GM19463 (cell line): ENCODE results near the gene NPHP4.

Experiments
- ATAC-seq: cut with Tn5 transposase; IDR thresholded peaks from one replicate; pipeline ENCODE4 v1.9.1; 2021; ENCODE audit warnings: mild to moderate bottlenecking, moderate library complexity; ENCODE audit not compliant: unreplicated experiment

NPHP4 gene

GRCh38 chr1:5820026-5820421, 172.2 kb downstream of the NPHP4 start:
- no peak for ATAC-seq

- no peak for ATAC-seq
These were observed 172.7 kb downstream of the NPHP4 start for GRCh38 chr1:5819391-5820025.

DNA sequence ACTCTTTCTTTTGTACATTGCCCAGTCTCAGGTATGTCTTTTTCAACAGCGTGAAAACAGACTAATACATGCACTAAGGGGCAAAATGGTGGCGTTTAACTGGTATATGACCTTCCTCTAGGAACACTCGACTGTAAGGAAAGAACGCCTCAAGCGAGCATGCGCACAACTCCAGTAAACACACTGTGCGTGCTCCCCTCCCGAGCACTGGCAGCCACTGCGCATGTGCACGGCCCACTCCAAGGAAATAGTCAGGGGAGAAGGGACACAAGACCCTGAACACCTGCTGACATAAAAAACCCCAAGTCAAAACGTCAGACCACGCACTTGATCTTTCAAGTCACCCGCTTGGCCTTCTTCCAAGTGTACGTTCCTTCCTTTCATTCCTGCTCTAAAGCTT, 173.5 kb downstream of the NPHP4 start:
- no peak for ATAC-seq

- ATAC-seq = no peak
These were observed 176.5 kb downstream of the NPHP4 start for GRCh38 chr1:5815716-5816115.

DNA sequence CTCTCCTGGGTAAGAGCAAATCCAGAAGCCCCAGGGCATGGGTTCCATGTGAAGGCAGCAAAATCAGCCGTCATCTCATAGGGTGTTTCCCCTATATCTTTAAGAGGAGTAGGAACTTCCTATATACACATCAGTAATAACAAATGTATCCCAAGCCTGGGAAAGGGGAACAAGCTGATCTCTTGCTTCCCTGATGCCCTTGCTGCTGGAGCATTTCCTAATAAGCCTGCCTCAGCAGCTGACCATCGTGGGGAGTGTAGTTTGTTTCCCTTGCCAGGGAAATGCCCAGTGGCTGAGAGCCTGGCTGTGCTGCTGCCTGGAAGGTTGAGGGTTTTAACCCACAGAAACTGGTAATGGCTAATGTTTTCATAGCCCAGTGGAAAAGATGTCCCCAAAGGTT, 177.0 kb downstream of the NPHP4 start:
- ATAC-seq = no peak

DNA sequence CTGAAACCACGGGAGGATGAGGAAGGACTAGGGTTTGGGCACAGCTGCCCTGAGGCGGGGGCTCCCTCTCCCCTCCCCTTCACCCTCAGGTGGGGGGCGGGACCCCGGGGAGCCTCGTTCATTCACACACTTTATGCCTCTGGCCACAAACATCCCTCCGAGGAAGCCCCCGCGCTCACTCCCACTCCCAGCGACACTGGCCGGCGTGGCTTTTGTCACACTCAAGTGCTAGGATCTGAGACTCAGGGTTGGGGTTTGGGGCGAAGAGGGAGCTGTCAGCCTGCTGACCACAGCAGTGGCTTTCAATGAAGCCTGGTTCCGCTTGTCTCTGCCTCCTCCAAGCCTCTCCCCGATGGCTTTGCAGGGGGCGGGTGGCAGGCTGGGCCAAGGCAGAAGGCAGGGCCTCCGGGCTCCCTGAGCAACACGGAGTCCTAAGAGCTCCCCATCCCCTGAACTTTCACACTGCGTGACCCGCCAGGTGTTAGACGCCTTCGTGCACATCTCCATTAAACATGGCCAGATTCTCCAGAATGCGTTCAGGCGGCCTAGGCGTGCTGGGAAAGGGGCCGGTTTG, 178.1 kb downstream of the NPHP4 start:
- ATAC-seq = no peak

GRCh38 chr1:5813480-5813879, 178.7 kb downstream of the NPHP4 start:
- no peak for ATAC-seq
